Duodenal mucosa (tissue), 2 donors: ENCODE measurements around the gene ICAM3.
A peak's percentile ranks its signal among the peaks of the same experiment; 100 is the strongest.

Source experiments
- H3K27ac ChIP-seq: one replicate; pipeline ENCODE4 v1.7.0; 2013; ENCODE audit warnings: low read depth, low read length
- H3K27me3 ChIP-seq, 2 donors: one replicate each; pipeline ENCODE4 v1.7.0; 2013; ENCODE audit warnings: low read length in 2 of 2, control low read depth in 1 of 2; ENCODE audit not compliant: insufficient read depth in 2 of 2, control insufficient read depth in 1 of 2
- H3K36me3 ChIP-seq, 2 donors: one replicate each; pipeline ENCODE4 v1.7.0; 2013; ENCODE audit warnings: low read length in 2 of 2, control low read depth in 1 of 2; ENCODE audit not compliant: insufficient read depth in 2 of 2, control insufficient read depth in 1 of 2
- H3K4me1 ChIP-seq, 2 donors: one replicate each; pipeline ENCODE4 v1.7.0; 2013; ENCODE audit warnings: low read length in 2 of 2, control low read depth in 1 of 2; ENCODE audit not compliant: insufficient read depth in 2 of 2, control insufficient read depth in 1 of 2
- H3K4me3 ChIP-seq, 2 donors: one replicate each; pipeline ENCODE4 v1.7.0; 2013; ENCODE audit warnings: low read length in 2 of 2, low read depth in 1 of 2
- H3K9ac ChIP-seq, 2 donors: one replicate each; pipeline ENCODE4 v1.7.0; 2013; ENCODE audit warnings: low read length in 2 of 2, low read depth in 1 of 2
- H3K9me3 ChIP-seq, 2 donors: one replicate each; pipeline ENCODE4 v1.7.0; 2013; ENCODE audit warnings: low read length in 2 of 2, control low read depth in 1 of 2; ENCODE audit not compliant: control insufficient read depth in 1 of 2

The ICAM3 gene

GRCh38 chr19:10333758-10334587 lies 5.5 kb downstream of the ICAM3 start:
- peak overlapping the region; percentile 53 to 60 for H3K9ac ChIP-seq
- H3K36me3 ChIP-seq, result peaks cover 14 to 18% of the 10 kb centered on the region in 2 donors
- H3K4me1 ChIP-seq, result peaks cover 20 to 36% of the 10 kb centered on the region in 2 donors
- H3K4me3 ChIP-seq, result peak overlapping the region; percentile 90 to 98
- H3K9me3 ChIP-seq, result no peaks in the 10 kb centered on the region
- H3K27ac ChIP-seq, result peak overlapping the region; percentile 89
- no peaks in the 10 kb centered on the region for H3K27me3 ChIP-seq

- Histone ChIP-seq H3K9me3 (no peaks in the 10 kb centered on the region), H3K4me1 (peaks cover 20 to 30% of the 10 kb centered on the region in 2 donors), H3K36me3 (peaks cover 21 to 26% of the 10 kb centered on the region in 2 donors), H3K9ac (peak within 1 kb of the TSS; percentile 53 to 61), H3K4me3 (peak within 1 kb of the TSS; percentile 90 to 98), H3K27ac (peak within 1 kb of the TSS; percentile 89), H3K27me3 (no peaks in the 10 kb centered on the region)
These were observed 6.3 kb downstream of the ICAM3 start, which contains the start of gene RAVER1 for GRCh38 chr19:10332965-10333757. RAVER1 (minus strand) TSS chr19:10333529; CDS start chr19:10333507, 22 bp downstream.

DNA sequence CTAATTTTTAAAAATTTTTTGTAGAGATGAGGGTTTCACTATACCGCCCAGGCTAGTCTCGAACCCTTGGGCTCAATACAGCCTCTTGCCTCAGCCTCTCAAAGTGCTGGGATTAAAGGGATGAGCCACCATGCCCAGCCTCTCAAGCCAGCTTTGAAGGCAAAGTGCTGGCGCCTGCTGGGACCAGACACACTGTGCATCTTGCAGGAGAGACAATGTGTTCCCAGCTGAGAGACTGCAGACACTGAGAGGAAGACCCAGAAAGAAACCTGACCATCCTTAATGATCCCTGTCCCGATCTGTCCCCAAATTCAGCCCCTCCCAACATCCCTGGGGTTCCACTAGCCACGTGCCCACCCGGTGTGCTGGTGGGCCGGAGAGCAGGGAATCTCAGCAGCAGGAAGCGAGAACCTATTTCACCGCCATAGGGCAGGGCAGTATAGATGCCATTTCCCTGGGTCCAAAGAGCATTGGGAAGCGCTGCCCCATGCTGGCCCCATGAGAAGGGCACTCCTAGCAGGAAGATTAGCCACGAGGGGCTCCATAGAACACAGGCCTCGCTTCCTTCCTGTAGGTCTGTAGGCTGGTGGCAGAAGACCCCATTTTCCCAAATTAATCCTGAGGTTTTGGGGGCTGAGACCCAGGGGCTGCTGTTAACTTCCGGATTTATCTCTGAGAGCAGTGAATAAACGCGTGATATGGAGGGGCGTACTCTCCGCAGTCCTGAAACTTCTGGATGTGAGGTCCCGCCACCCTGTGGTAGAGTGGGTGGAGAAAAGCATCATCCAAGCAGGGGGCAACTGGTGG lies 7.1 kb downstream of the ICAM3 start:
- Histone ChIP-seq H3K27ac (peak overlapping the region; percentile 47), H3K9ac (peak overlapping the region; percentile 53 to 61), H3K4me3 (peak overlapping the region; percentile 90 to 98), H3K36me3 (peaks cover 29 to 34% of the 10 kb centered on the region in 2 donors), H3K4me1 (peaks cover 20 to 30% of the 10 kb centered on the region in 2 donors), H3K9me3 (no peaks in the 10 kb centered on the region), H3K27me3 (no peaks in the 10 kb centered on the region)

- Histone ChIP-seq H3K36me3 (peaks cover 36 to 59% of the 10 kb centered on the region in 2 donors), H3K9me3 (no peaks in the 10 kb centered on the region), H3K4me1 (peaks cover 20 to 26% of the 10 kb centered on the region in 2 donors), H3K27me3 (no peaks in the 10 kb centered on the region), H3K27ac (no peak overlapping the region), H3K4me3 (no peak overlapping the region), H3K9ac (no peak overlapping the region)
These were observed 9.9 kb downstream of the ICAM3 start for GRCh38 chr19:10329555-10329954.

GRCh38 chr19:10328558-10329429 lies 10.6 kb downstream of the ICAM3 start:
- H3K9me3 ChIP-seq, result no peaks in the 10 kb centered on the region
- no peak overlapping the region for H3K27ac ChIP-seq
- peaks cover 15 to 18% of the 10 kb centered on the region in 2 donors for H3K4me1 ChIP-seq
- H3K27me3 ChIP-seq, result no peaks in the 10 kb centered on the region
- H3K9ac ChIP-seq, result no peak overlapping the region
- no peak overlapping the region for H3K4me3 ChIP-seq
- peaks cover 37 to 64% of the 10 kb centered on the region in 2 donors for H3K36me3 ChIP-seq

- no peaks in the 10 kb centered on the region for H3K27me3 ChIP-seq
- peaks cover 37 to 74% of the 10 kb centered on the region in 2 donors for H3K36me3 ChIP-seq
- H3K9ac ChIP-seq, result no peak overlapping the region
- H3K9me3 ChIP-seq, result no peaks in the 10 kb centered on the region
- no peak overlapping the region for H3K4me3 ChIP-seq
- H3K4me1 ChIP-seq, result peaks cover 19 to 20% of the 10 kb centered on the region in 2 donors
- no peak overlapping the region for H3K27ac ChIP-seq
These were observed 11.6 kb downstream of the ICAM3 start for GRCh38 chr19:10327793-10328192.

DNA sequence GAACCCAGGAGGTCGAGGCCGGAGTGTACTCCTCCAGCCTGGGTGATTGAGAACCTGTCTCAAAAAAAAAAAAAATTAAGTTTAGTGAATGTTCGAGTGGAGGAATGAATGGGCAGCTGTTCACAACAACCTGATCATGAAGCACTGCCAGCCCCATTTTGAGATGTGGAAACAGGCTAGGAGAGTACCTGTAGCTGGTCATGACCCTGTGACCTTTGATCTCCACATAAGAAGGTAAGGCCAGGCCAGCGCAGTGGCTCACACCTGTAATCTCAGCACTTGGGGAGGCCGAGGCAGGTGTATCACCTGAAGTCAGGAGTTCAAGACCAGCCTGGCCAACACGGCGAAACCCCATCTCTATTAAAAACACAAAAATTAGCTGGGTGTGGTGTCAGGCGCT lies 13.7 kb downstream of the ICAM3 start:
- Histone ChIP-seq H3K36me3 (peaks cover 41 to 90% of the 10 kb centered on the region in 2 donors), H3K9me3 (no peaks in the 10 kb centered on the region), H3K4me1 (peaks cover 19 to 27% of the 10 kb centered on the region in 2 donors), H3K4me3 (no peak overlapping the region), H3K27ac (no peak overlapping the region), H3K9ac (no peak overlapping the region), H3K27me3 (no peaks in the 10 kb centered on the region)

DNA sequence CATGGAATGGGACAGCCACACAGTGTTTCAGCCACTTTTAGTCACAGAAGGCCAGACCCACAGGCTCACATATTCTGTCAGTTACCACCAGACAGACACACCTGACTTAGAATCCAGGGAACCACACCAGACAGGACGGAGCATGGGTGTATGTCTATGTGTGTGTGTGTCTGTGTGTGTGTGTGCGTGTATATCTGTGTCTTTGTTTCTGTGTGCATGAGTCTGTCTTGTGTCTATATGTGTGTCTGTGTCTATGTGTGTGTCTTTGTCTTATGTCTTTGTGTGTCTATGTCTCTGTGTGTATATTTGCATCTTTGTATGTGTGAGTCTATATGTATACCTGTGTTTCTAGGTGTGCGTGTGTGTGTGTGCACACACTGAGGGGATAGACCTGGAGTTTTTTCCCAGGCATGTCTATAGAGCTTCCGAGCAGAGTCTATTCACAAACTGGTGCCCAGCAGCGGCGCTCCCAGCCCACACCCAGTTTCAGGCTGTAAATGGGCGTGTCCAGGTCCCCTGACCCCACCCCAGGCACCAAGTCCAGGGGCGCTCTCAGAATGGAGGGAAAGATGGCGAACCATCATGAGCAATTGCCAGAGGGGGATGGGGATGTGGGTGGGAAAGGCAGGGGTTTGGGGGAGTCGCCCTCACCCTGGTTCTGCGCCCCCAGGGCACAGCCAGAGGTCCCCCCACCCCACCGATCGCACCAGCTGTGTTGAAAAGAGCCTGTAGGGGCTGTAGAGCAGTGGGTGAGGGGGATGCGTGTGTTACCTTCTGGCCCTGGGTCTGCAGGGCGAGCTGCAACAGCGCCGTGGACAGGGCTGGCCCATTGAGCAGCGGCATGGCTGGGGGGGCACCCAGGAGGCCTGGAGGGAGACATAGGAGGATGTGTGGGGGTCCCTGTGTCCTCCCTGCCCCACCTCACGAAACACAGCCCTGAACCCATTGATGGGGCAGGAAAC lies 17.3 kb downstream of the ICAM3 start:
- peaks cover 31 to 82% of the 10 kb centered on the region in 2 donors for H3K36me3 ChIP-seq
- H3K4me1 ChIP-seq, result peaks cover 20 to 28% of the 10 kb centered on the region in 2 donors
- H3K27ac ChIP-seq, result peak overlapping the region; percentile 65
- peak overlapping the region; percentile 40 to 55 for H3K4me3 ChIP-seq
- H3K27me3 ChIP-seq, result no peaks in the 10 kb centered on the region
- H3K9me3 ChIP-seq, result no peaks in the 10 kb centered on the region
- H3K9ac ChIP-seq, result peak overlapping the region; percentile 5 to 74
